NCI-H446 treated with DMSO at 0.1 percent for 48 hours (cell line): ENCODE results near the gene NTRK1.

Experiments used
- DNase-seq: peaks from one replicate; lab custom pipeline; 2025; lab: John Stamatoyannopoulos, UW

NTRK1 gene

GRCh38 chr1:156881101-156881500, 20.4 kb downstream of the NTRK1 start:
- no peak for DNase-seq

- DNase-seq, result no peak
These were observed 21.0 kb downstream of the NTRK1 start for GRCh38 chr1:156881663-156882062.

- DNase-seq, result no peak
These were observed 21.9 kb downstream of the NTRK1 start for GRCh38 chr1:156882543-156882942.

DNA sequence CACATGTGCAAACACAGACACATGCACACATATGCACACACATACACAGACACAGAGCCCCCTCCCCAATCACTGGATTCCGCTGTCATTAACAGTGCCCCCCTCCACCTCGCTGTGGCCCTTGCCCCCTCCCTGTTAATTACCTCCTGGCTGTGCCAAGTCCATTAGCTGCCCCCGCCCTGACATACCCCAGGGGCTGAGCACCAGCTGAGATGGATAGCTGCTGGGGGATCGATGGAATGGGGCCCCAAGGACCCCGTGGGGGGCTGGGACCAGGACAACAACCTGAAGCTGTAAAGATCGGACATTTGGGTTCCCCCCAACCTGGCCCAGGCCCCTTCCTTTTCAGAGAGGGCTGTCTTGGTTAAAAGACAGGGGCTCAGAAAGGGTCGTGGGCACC, 23.3 kb downstream of the NTRK1 start:
- DNase-seq, result no peak

- DNase-seq, result no peak
These were observed 24.0 kb downstream of the NTRK1 start for GRCh38 chr1:156884560-156885184.

DNA sequence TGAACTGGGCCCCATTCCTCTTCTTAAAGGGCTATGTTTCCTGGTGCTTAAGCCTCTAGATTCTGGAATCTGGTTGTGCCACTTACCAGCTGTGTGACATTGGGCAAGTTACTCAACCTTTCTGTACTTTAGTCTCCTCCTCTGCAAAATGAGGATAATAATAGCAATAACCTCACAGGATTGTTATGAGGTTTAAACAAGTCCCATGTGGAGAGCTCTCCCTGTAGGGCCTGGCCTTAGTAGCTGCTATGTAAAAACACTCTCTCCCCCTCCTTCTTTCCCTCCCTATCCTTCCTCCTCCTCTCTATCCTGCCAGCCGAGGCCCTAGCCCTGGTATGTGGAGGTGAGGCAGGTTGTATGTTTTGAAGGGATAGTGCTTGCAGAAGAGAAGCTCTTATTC, 24.6 kb downstream of the NTRK1 start:
- no peak for DNase-seq

DNA sequence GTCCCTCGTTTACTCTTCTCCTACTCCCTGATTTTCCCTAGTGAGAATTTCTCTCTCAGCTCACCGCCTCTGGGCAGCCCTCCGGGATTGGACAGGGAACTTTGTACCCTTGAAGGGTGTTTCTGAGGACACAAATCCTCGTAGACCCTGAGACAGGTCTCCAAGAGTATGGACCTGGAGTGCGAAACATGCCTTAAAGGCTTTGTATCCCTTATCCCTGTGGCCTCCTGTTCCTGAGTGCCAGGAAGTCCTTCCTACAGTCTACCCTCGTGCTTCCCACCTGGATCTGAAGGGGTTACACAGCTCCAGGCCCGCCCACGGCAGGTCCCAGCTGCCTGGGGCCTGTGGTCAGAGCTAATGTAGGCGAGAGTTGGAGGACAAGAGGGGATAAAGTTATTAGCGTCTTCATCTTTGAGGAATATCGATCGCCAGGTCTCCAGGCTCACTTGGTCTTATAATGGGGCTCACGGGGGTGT, 25.3 kb downstream of the NTRK1 start:
- no peak for DNase-seq

- no peak for DNase-seq
These were observed 26.1 kb downstream of the NTRK1 start for GRCh38 chr1:156886583-156887281.

- DNase-seq, result no peak
These were observed 26.7 kb downstream of the NTRK1 start for GRCh38 chr1:156887317-156887716.

DNA sequence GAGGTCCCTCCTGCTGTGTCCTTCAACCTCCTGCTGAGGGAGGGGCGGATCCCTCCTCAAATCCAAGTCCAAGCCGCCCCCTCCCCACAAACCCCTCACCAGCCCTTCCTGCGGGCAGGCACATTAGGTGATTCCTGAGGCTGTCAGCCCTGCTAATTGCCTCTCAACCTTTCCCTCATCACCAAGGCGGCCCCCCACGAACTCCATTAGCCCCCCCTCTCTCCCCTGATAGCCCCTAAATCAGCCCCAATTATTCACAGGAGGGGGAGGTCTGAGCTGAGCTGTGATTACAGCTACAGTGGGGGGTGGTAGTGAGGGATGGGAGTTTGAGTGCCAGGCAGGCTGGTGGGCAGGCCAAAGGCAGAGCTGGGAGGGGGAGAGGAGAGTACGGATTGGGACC, 27.1 kb downstream of the NTRK1 start:
- no peak for DNase-seq

GRCh38 chr1:156889802-156890580, 29.3 kb downstream of the NTRK1 start:
- peak; percentile 48 for DNase-seq

- DNase-seq, result peak; percentile 37
These were observed 31.8 kb downstream of the NTRK1 start for GRCh38 chr1:156892190-156893047.

- no peak for DNase-seq
These were observed 32.6 kb downstream of the NTRK1 start, which contains the start of gene PEAR1 for GRCh38 chr1:156893048-156893953. TSS of gene PEAR1 (plus strand) at chr1:156893718. CDS start at chr1:156903927, 10,209 bp downstream.

GRCh38 chr1:156894001-156894400, 33.3 kb downstream of the NTRK1 start:
- no peak for DNase-seq

- no peak for DNase-seq
These were observed 34.2 kb downstream of the NTRK1 start for GRCh38 chr1:156894711-156895454.

- DNase-seq, result no peak
These were observed 34.8 kb downstream of the NTRK1 start for GRCh38 chr1:156895455-156895812.

DNA sequence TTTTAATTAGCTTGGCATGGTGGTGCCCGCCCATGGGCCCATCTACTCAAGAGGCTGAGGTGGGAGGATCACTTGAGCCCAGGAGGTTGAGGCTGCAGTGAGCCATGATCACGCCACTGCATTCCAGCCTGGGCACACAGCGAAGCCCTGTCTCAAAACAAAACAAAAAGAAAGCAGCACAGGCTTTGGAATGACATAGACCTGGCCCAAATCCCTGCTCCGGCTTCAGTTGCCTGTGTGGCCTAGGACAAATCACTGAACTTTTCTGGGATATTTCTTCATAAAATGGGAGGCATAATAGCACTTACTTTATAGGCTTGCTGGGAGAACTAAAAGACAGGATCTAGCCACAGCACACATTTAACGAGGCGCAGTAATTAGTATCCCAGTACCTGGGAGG, 35.3 kb downstream of the NTRK1 start:
- DNase-seq, result no peak

- no peak for DNase-seq
These were observed 35.9 kb downstream of the NTRK1 start for GRCh38 chr1:156896490-156897033.

GRCh38 chr1:156897078-156897825, 36.6 kb downstream of the NTRK1 start:
- no peak for DNase-seq
